Muscle layer of duodenum (tissue), 2 donors: ENCODE data around the gene TUBAL3.

Experiments used
- H3K27ac ChIP-seq: one replicate; pipeline ENCODE4 v1.7.0; 2013; ENCODE audit warnings: mild to moderate bottlenecking, low read length
- H3K27me3 ChIP-seq: one replicate; pipeline ENCODE4 v1.7.0; 2013; ENCODE audit warnings: low read depth, mild to moderate bottlenecking, control low read depth, low read length
- H3K36me3 ChIP-seq, 2 donors: one replicate each; pipeline ENCODE4 v1.7.0; 2013; ENCODE audit warnings: low read length in 2 of 2, control low read depth in 1 of 2, mild to moderate bottlenecking in 1 of 2; ENCODE audit not compliant: insufficient read depth in 2 of 2, control insufficient read depth in 1 of 2
- H3K4me1 ChIP-seq, 2 donors: one replicate each; pipeline ENCODE4 v1.7.0; 2013; ENCODE audit warnings: low read length in 2 of 2, mild to moderate bottlenecking in 2 of 2, control low read depth in 1 of 2, moderate library complexity in 1 of 2; ENCODE audit not compliant: insufficient read depth in 2 of 2, control insufficient read depth in 1 of 2
- H3K4me3 ChIP-seq, 2 donors: one replicate each; pipeline ENCODE4 v1.7.0; 2013; ENCODE audit warnings: low read length in 2 of 2, low read depth in 1 of 2, mild to moderate bottlenecking in 1 of 2
- H3K9me3 ChIP-seq, 2 donors: one replicate each; pipeline ENCODE4 v1.7.0; 2013; ENCODE audit warnings: low read length in 2 of 2, control low read depth in 1 of 2, mild to moderate bottlenecking in 1 of 2; ENCODE audit not compliant: control insufficient read depth in 1 of 2
- donor health status: healthy.

Gene TUBAL3

GRCh38 chr10:5356302-5356763 lies 48.3 kb downstream of the TUBAL3 start:
- no peaks in the 10 kb centered on the region for H3K4me1 ChIP-seq
- H3K27ac ChIP-seq = no peak overlapping the region
- no peak overlapping the region for H3K4me3 ChIP-seq
- no peaks in the 10 kb centered on the region for H3K27me3 ChIP-seq
- H3K9me3 ChIP-seq = no peaks in the 10 kb centered on the region
- no peaks in the 10 kb centered on the region for H3K36me3 ChIP-seq

DNA sequence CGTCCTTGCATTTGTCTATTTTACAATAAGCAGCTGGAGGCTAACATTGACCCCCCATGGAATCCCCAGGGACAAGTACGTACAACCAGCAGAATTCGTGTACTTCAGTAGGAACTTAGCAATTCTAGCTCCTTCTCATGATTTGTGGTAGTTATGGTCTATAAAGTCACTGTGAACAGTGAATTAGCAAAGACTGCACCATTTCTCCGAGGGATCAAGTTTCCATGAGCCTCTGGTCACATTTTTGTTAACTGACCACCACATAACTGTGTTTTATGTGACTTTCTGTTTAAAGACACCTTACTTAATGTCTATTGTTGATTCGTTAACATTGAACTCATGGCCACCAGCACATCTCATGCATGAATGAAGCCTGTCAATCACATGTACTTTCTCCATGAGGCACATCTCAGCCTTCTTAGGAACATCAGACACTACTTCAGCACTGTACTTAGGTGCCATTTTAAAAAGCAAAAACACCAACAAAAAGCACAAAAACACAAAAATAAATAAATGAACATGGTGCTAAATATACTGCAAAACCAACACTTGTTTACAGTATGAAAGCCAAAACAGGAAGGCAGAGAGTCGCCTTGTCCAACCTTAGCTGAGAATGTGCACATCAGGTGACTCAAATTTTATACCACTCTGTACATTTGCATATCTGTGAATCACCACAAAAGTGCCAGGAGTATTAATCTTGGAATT lies 48.9 kb downstream of the TUBAL3 start:
- H3K9me3 ChIP-seq = no peaks in the 10 kb centered on the region
- H3K27me3 ChIP-seq = no peaks in the 10 kb centered on the region
- no peaks in the 10 kb centered on the region for H3K36me3 ChIP-seq
- no peaks in the 10 kb centered on the region for H3K4me1 ChIP-seq
- no peak overlapping the region for H3K4me3 ChIP-seq
- H3K27ac ChIP-seq = no peak overlapping the region

GRCh38 chr10:5354068-5354467 lies 50.6 kb downstream of the TUBAL3 start:
- Histone ChIP-seq H3K4me1 (no peaks in the 10 kb centered on the region), H3K27me3 (no peaks in the 10 kb centered on the region), H3K9me3 (no peaks in the 10 kb centered on the region), H3K27ac (no peak overlapping the region), H3K36me3 (no peaks in the 10 kb centered on the region), H3K4me3 (no peak overlapping the region)

GRCh38 chr10:5349362-5349761 lies 55.3 kb downstream of the TUBAL3 start:
- Histone ChIP-seq H3K27me3 (no peaks in the 10 kb centered on the region), H3K4me1 (no peaks in the 10 kb centered on the region), H3K9me3 (no peaks in the 10 kb centered on the region), H3K27ac (no peak overlapping the region), H3K36me3 (no peaks in the 10 kb centered on the region), H3K4me3 (no peak overlapping the region)

- no peak overlapping the region for H3K4me3 ChIP-seq
- H3K9me3 ChIP-seq = no peaks in the 10 kb centered on the region
- no peak overlapping the region for H3K27ac ChIP-seq
- no peaks in the 10 kb centered on the region for H3K4me1 ChIP-seq
- H3K36me3 ChIP-seq = no peaks in the 10 kb centered on the region
- H3K27me3 ChIP-seq = no peaks in the 10 kb centered on the region
Observed at GRCh38 chr10:5346881-5347280, 57.7 kb downstream of the TUBAL3 start.

DNA sequence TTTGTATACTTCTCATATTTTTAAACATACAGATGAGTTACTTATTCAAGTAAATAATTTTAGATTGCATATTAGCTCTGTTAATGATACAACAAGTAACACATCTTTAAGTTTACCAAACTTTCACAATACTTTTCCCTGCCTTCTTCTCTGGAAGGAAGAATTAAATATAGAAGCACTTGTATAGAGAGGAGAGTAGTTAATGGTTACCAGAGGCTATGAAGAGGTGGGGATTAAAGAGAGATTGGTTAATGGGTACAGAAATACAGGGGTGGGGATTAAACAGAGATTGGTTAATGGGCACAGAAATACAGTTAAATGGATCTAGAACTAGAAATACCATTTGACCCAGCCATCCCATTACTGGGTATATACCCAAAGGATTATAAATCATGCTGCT lies 59.9 kb downstream of the TUBAL3 start:
- Histone ChIP-seq H3K36me3 (no peaks in the 10 kb centered on the region), H3K4me3 (no peak overlapping the region), H3K27ac (no peak overlapping the region), H3K4me1 (no peaks in the 10 kb centered on the region), H3K27me3 (no peaks in the 10 kb centered on the region), H3K9me3 (no peaks in the 10 kb centered on the region)

- Histone ChIP-seq H3K4me3 (no peak overlapping the region), H3K36me3 (no peaks in the 10 kb centered on the region), H3K9me3 (no peaks in the 10 kb centered on the region), H3K27me3 (no peaks in the 10 kb centered on the region), H3K4me1 (no peaks in the 10 kb centered on the region), H3K27ac (no peak overlapping the region)
Observed at GRCh38 chr10:5343979-5344378, 60.6 kb downstream of the TUBAL3 start.

GRCh38 chr10:5343561-5343960 lies 61.1 kb downstream of the TUBAL3 start:
- Histone ChIP-seq H3K9me3 (no peaks in the 10 kb centered on the region), H3K4me3 (no peak overlapping the region), H3K36me3 (no peaks in the 10 kb centered on the region), H3K4me1 (no peaks in the 10 kb centered on the region), H3K27me3 (no peaks in the 10 kb centered on the region), H3K27ac (no peak overlapping the region)
